HG02759 (cell line): ENCODE results near the gene BMAL2.

ENCODE experiments used
- ATAC-seq: cut with Tn5 transposase; IDR thresholded peaks from one replicate; pipeline ENCODE4 v1.9.1; 2021; ENCODE audit warnings: mild to moderate bottlenecking, moderate library complexity; ENCODE audit not compliant: unreplicated experiment

BMAL2 gene

GRCh38 chr12:27319409-27319808, 13.2 kb upstream of the BMAL2 start:
- no peak for ATAC-seq

- no peak for ATAC-seq
Measured at GRCh38 chr12:27319848-27320247, 12.8 kb upstream of the BMAL2 start.

GRCh38 chr12:27324530-27324929, 8.1 kb upstream of the BMAL2 start:
- ATAC-seq, result no peak

GRCh38 chr12:27330846-27331245, 1.8 kb upstream of the BMAL2 start:
- ATAC-seq, result no peak

- ATAC-seq, result peak; percentile 42
Measured at GRCh38 chr12:27331291-27331926, 1.2 kb upstream of the BMAL2 start.

GRCh38 chr12:27331927-27332324, 710 bp upstream of the BMAL2 start:
- no peak for ATAC-seq

- no peak for ATAC-seq
Measured at GRCh38 chr12:27332407-27332713, 276 bp upstream of the BMAL2 start.

GRCh38 chr12:27333403-27334009, 870 bp downstream of the BMAL2 start:
- peak; percentile 23 for ATAC-seq

- peak; percentile 14 for ATAC-seq
Measured at GRCh38 chr12:27334042-27334720, 1.5 kb downstream of the BMAL2 start.

GRCh38 chr12:27334721-27335082, 2.1 kb downstream of the BMAL2 start:
- no peak for ATAC-seq

- no peak for ATAC-seq
Measured at GRCh38 chr12:27335364-27336281, 3.0 kb downstream of the BMAL2 start.

- ATAC-seq, result no peak
Measured at GRCh38 chr12:27336282-27336653, 3.6 kb downstream of the BMAL2 start.

GRCh38 chr12:27337376-27337775, 4.7 kb downstream of the BMAL2 start:
- ATAC-seq, result no peak

- ATAC-seq, result no peak
Measured at GRCh38 chr12:27338473-27338872, 5.8 kb downstream of the BMAL2 start.

- ATAC-seq, result no peak
Measured at GRCh38 chr12:27340971-27341370, 8.3 kb downstream of the BMAL2 start.

GRCh38 chr12:27342536-27342935, 9.9 kb downstream of the BMAL2 start:
- no peak for ATAC-seq

GRCh38 chr12:27343255-27344000, 10.8 kb downstream of the BMAL2 start:
- ATAC-seq, result no peak

- no peak for ATAC-seq
Measured at GRCh38 chr12:27344246-27344645, 11.6 kb downstream of the BMAL2 start.

- ATAC-seq, result no peak
Measured at GRCh38 chr12:27344760-27345159, 12.1 kb downstream of the BMAL2 start.

- no peak for ATAC-seq
Measured at GRCh38 chr12:27345376-27345775, 12.7 kb downstream of the BMAL2 start.

GRCh38 chr12:27347779-27348178, 15.1 kb downstream of the BMAL2 start:
- no peak for ATAC-seq
